HT-29 (cell line): Measurements from ENCODE around the gene SIGLEC5. TPM values are rescaled to one million over a fixed set of nuclear protein-coding genes. Genes with fewer than 3 reads are reported as not detected.

Experiments
- DNase-seq: peaks from one replicate; pipeline ENCODE4 v3.0.0-alpha.2; 2015; ENCODE audit warnings: low spot score
- small RNA-seq: library from RNA; depleted of rRNA; stranded (forward); fragments of <200 nt; gene quantifications from one replicate; pipeline ENCODE3, GENCODE V24; 2014
- total RNA-seq: library from RNA; depleted of rRNA; stranded (reverse); fragments of >200 nt; shearing (Covaris generic); gene quantifications from 2 replicates; pipeline ENCODE4 v1.2.3, GENCODE V29; 2014; rRNA removed

SIGLEC5 gene
- total RNA-seq, 1 experiment from 2014 or later, result not detected

- no peak for DNase-seq
Measured at GRCh38 chr19:51590441-51590840, 39.8 kb downstream of the SIGLEC5 start.

- no peak for DNase-seq
Measured at GRCh38 chr19:51589511-51589910, 40.7 kb downstream of the SIGLEC5 start.

- DNase-seq, result no peak
Measured at GRCh38 chr19:51587264-51588191, 42.7 kb downstream of the SIGLEC5 start.

GRCh38 chr19:51586799-51587198 lies 43.4 kb downstream of the SIGLEC5 start:
- DNase-seq, result no peak

GRCh38 chr19:51586103-51586728 lies 44.0 kb downstream of the SIGLEC5 start:
- no peak for DNase-seq

DNA sequence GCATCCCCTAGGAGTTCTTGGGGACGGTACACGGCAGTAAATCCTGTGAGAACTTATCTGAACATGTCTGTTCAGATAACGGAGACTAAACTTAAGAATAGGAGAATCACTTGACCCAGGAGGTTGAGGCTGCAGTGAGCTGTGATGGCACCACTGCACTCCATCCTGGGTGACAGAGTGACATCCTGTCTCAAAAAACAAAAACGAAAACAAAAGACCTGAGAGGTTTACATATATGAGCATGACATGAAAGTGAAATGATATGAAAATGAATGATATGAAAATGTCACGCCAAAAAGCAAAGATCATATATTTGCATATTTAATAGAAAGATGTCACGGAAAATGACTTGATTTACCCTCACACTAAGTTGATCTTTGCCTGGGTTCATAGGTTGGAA lies 53.4 kb downstream of the SIGLEC5 start:
- no peak for DNase-seq

GRCh38 chr19:51573331-51573730 lies 56.9 kb downstream of the SIGLEC5 start:
- no peak for DNase-seq

DNA sequence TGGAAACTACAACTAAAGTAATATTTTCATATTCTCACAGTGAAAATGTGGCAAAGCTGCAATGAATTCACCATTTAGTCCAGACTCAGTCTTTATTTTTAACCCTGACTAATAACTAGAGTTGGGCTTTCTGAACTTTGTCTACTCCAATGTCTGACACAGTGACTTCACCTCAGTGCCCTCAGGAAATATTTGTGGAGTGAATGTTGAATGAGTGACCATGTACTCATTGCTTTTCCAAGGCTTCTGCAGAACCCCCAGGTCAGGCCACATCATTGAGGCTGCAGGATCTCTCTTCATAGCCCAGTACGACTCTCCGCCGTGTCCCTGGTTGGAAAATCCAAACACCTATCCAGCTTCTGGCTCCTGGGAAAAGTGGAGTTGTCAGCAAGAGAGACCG lies 57.3 kb downstream of the SIGLEC5 start:
- no peak for DNase-seq

GRCh38 chr19:51572410-51572809 lies 57.8 kb downstream of the SIGLEC5 start:
- no peak for DNase-seq

DNA sequence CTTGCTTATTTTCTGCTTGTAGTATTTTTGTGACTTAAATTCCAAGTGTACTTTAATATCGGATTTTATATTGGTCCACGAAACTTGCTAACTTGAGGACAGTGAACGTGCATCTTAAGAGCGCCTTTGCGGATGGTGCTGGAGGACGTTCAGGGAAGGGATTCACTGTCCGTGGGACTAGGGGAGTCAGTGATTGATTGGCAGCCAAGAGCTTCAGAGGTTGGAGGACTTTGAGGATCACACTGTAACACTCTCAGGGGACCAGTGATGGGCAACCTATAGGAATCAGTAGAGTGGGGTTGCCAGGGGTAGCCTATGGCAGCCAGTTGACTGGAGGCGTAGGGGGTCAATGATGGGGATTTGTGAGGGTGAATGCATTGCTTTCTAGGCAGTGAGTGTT lies 58.6 kb downstream of the SIGLEC5 start:
- DNase-seq, result no peak

- DNase-seq, result peak; percentile 99
Measured at GRCh38 chr19:51570962-51571575, 59.1 kb downstream of the SIGLEC5 start, which contains the start of gene ZNF175. Gene ZNF175, plus strand, starts transcription at chr19:51571283. Its CDS starts 2,047 bp downstream, at chr19:51573330.

GRCh38 chr19:51568456-51568855 lies 61.7 kb downstream of the SIGLEC5 start:
- DNase-seq, result no peak

DNA sequence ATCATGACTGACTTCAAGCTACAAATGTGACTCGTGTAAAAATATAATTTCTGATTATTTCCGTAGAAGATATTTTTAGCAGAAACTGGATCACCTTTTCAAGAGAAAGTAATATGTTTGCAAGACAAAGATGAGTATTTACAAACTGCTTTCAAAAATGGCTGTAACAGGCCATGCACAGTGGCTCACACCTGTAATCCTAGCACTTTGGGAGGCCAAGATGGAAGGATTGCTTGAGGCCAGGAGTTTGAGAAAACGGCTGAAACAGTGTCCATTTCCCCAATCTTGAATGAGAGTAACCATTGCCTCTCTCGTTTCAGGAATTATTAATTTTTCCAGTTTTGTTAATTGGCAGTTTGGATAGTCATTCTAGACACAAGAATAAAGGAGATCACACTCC lies 62.6 kb downstream of the SIGLEC5 start:
- DNase-seq, result no peak

DNA sequence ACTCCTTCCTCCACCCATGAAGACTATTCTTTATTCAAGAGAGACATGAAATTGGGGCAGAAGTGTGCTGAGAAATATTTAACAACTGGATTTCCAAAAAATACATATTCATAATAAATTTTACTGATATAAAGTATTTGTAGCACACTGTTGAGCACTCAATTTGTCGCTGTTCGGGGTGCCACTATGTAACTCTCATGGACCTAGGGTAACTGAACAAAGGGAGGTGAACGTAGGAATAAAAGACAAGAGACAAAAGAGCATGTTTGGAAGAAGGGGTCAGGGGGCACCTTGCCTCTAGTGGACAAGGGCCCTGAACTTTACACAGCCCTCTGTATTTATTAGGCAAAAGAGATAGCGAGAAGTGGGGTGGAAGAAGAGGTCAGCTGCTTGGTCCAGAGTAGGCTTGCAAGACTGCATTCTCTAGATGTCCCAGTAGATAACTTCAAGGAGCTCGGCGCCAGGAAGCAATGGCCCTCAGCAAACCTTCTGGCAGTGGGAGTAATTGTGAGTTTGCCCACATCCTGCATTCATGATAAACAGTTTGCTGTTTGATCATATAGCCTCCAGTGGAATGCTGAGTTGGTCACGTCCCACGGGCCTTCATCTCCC lies 63.6 kb downstream of the SIGLEC5 start:
- DNase-seq, result no peak

DNA sequence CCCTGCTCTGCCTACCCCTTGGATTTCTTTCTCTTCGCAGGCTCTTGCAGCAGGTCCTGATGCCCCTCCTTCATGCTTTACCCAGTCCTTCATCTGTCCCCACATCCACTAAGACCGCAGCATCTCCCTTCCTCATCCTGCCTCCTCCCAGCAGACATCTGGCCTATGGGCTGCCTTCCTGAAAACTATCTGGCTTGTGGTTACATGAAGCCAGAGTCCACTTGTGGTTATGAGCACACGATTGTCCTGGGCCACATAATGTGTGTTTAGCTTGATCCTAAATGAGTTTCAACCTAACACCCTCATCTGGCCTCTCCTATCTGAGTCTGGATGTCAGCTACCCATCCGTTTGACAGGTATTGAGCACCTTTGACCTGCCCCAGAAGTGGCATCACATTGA lies 64.6 kb downstream of the SIGLEC5 start:
- DNase-seq, result no peak

DNA sequence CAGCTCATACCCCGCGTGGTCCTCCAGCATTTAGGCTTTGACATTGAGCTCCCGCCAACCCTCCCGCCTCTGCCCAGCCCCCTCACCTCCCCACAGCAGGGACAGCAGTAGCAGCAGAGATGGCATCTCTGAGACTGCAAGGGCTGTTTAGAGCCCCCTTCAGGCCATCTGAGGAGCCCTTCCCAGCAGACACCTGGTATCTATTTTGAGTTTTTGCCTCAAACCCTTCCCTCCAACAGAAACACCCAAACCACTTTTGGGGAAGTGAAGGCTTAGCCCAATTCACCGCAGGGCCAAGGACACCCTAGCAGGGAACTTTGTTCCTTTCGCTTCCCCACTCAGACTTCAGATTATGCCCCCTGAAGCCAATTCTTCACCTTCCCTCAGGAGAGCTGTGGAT lies 65.4 kb downstream of the SIGLEC5 start:
- DNase-seq, result no peak

Small RNA genes within 50 kb of the gene (small RNA-seq; reads per million reads assigned to genes)
- not detected for gene AC018755.2

Other genes starting within 250 kb of the SIGLEC5 start
- gene LIM2, start 242.4 kb downstream of the SIGLEC5 start, total RNA-seq, result not detected in 2 replicates
- not detected in 2 replicates for gene C19orf84, start 239.8 kb downstream of the SIGLEC5 start, total RNA-seq
- gene SIGLEC10, start 212.8 kb downstream of the SIGLEC5 start, total RNA-seq, result not detected in 2 replicates
- not detected in 2 replicates for gene SIGLEC8, start 171.9 kb downstream of the SIGLEC5 start, total RNA-seq
- not detected in 2 replicates for gene CEACAM18, start 151.9 kb downstream of the SIGLEC5 start, total RNA-seq
- not detected in 2 replicates for gene SIGLEC12, start 128.6 kb downstream of the SIGLEC5 start, total RNA-seq
- gene SIGLEC6, start 98.7 kb downstream of the SIGLEC5 start, total RNA-seq, result not detected in 2 replicates
- 1.1 and 1.8 TPM in 2 replicates for gene ZNF175, start 59.1 kb downstream of the SIGLEC5 start, total RNA-seq
- not detected in 2 replicates for gene SIGLEC14, start 16.4 kb upstream of the SIGLEC5 start, total RNA-seq
- gene SPACA6, start 62.9 kb upstream of the SIGLEC5 start, total RNA-seq, result 13.6 and 17.8 TPM in 2 replicates
- gene HAS1, start 93.6 kb upstream of the SIGLEC5 start, total RNA-seq, result 0.05 TPM in 1 of 2 replicates, not detected in the other
- gene FPR1, start 121.5 kb upstream of the SIGLEC5 start, total RNA-seq, result not detected in 2 replicates
- gene FPR2, start 130.8 kb upstream of the SIGLEC5 start, total RNA-seq, result not detected in 2 replicates
- gene FPR3, start 164.8 kb upstream of the SIGLEC5 start, total RNA-seq, result not detected in 2 replicates